Activated effector memory CD4-positive, alpha-beta T cell treated with anti-CD3 and anti-CD28 coated beads, Interleukin-2, amount 50 U/mL, for 16 hours (primary cell): ENCODE data around the gene SIPA1L3.

Experiments
- DNase-seq: peaks from one replicate; pipeline ENCODE4 v3.0.0-alpha.2; 2020

SIPA1L3 gene

DNA sequence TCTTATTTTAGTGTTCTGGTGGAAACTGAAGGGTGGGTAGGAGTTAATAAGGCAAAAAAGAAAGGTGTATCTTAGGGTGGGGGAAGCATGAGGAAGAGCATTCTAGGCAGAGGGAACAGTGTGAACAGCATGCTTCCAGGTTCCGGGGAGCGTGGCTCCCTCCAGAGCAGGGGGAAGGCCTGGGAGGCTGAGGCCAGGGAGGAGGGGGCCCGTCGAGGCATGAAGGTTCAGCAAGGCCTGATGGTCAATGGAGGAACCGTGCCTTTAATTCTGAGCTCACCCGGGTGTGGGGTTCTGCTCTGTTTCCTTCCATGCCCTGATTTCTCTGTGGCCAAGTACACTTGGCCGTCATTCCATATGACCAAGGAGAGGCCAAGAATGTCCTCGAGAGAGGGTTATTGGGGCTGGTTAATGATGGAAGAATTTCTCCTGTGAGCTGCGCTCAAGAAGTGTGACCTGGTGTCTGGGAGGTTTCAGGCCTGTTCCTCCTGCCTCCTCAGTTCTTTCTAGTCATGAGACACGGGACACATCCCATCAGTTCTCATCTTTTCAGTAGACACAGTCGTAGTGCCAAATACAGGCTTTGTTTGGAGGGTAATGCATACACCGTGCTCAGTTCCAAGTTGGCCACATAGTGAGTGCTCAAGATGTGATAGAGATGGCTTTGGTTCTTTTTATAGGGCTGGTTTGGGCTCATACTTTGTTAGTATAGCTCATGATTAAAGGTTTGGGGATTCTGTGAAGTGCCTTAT is 73.6 kb downstream of the SIPA1L3 start:
- peak; percentile 27 for DNase-seq

GRCh38 chr19:37981785-37982475 is 74.9 kb downstream of the SIPA1L3 start:
- DNase-seq: peak; percentile 28

GRCh38 chr19:37982655-37983054 is 75.6 kb downstream of the SIPA1L3 start:
- DNase-seq: peak; percentile 38

DNA sequence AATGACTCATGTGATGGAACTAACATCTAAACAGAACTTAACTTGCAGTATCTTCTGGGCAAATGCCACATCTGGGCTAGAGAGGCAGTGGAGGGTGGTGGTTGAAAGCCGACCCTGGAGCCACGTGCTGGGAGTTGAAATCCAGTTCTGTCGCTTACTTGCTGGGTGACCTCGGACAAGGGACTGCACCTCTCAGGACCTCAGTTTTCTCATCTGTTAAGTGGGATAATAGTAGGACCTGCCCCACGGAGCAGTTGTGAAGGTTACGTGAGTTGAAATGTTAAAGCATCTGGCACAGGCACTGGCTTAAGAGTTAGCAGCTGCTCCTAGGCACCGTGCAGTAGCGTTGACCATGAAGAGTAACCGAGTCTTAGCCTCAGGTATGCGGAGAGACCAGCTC is 76.1 kb downstream of the SIPA1L3 start:
- DNase-seq: peak; percentile 34

DNA sequence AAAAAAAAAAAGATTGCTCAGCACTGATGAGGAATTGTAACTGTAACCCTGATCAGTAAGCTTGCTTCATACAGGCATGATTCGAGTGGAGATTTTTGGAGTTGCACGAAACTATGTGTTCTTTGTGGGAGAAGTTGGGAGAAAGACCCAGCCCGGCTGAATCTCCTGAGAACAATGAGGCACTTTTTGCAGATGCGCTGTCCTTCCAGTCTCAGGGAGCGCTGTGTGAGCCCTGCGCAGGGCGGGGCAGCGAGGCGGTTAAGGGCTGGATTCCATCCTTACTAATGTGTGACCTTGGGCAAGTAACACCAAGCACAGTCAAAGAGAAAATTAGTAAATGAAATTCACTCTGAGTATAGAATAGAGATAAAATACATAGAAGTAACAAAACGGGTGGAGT is 76.9 kb downstream of the SIPA1L3 start:
- DNase-seq: peak; percentile 33

DNA sequence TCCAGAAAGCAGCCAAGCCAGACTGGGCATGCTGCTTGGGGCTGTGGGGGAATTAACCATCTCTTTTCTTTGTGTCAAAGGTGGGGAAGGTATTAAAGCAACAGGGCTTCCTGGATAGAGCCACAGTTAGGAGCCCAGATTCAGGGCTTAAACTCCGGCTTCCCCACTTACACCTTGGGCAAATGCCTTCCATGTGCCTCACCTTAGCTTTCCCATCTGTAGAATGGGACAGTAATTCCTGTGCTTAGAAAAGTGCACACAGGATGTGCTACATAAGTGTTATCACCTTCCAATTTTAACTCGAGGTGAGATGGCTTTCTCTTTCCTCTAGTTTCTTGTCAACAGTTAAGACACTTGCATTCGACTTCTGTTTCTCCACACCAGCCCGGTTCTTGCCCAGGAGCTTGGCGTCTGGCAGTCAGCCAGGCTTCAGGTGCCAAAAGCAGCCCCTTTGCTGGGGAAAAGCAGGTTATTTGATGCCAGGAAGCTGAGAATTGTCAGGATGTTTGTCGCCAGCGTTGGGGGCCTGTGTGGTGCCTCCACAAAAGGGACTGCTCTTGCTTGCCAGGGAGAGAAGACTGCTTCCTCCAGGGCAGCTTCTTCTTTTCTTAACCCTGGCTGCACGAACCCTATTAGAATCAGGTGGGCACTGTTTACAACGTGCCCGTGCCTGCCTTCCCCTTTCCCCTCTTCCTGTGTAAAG is 79.2 kb downstream of the SIPA1L3 start:
- no peak for DNase-seq

DNA sequence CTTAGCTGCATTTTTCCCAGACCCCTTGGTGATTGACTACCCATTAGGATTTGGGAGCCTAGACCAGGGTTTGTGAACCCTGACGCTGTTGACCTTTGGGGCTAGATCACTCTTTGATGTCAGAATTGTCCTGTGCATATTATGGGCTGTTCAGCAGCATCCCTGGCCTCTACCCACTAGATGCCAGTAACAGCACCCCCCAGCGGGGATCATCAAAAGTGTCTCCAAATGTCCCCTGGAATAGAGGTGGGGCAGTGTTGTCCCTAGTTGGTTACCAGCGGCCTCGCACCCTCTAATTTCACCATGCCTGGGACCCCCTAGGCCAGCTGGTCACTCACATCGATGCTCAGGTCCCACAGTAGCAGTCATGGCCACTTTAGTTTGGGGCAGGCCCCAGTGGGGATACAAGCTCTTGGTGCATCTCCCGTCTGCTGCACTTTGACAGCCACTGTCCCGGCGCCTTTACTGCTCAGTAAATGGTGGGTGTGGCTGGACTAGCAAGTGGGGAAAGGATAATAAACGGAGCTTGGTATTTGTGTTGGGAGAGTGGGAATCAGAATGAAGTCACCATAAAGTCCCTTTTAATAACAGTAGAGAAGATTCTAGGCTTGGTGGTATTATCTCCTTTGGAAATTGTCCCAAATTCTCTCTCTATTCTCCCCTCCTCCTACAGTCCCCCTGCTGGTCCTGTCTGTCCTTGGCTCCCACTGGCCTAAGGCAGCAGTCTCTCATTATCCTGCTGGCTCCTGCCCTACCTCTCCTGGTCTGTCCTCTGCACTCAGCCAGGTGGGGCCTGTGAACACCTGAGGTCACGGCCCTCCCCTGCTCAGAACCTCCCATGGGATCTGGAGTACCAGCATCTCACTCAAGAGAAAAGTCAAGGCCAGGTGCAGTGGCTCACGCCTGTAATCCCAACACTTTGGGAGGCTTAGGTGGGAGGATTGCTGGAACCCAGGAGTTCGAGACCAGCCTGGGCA is 80.6 kb downstream of the SIPA1L3 start:
- no peak for DNase-seq

- no peak for DNase-seq
Observed at GRCh38 chr19:37988758-37989635, 82.0 kb downstream of the SIPA1L3 start.

DNA sequence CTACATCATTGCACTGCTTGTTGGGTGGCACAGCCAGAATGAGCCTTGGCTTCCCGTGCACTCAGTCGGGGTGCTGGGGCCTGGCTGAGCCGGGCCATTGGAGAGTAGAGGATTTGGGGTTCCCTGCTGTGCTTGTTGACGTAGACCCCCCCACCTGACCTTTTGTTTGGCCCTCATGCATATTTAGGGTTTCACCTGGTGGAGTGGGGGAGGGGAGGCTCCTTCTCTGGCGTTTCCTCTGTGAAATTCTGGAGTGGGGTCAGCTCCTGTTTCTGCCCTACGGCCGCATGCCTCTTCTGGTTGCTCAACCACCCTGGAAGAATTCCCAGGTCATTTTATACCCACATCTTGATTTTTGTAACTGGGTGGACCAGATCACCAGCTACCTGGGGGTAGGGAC is 82.8 kb downstream of the SIPA1L3 start:
- no peak for DNase-seq

GRCh38 chr19:37990362-37990761 is 83.4 kb downstream of the SIPA1L3 start:
- DNase-seq: no peak

- no peak for DNase-seq
Observed at GRCh38 chr19:37991176-37991835, 84.3 kb downstream of the SIPA1L3 start.

DNA sequence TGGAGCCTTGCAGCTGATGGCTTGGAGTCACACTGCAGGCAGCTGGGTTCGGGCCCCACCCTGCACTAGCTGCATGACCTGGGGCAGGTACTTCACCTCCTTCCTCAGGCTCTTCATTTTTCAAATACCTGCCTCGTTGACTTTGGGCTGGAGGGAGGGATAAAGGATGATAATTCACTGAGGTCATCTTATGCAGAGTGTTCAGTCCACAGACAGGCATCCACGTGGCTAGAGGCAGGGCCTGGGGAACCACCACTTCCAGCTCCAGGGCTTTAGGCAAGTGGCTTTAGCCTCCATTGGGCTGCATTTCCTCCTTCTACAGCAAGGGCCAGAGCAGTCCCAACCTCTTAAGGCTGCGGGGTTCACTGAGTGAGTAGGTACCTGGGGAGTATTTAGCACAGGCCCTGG is 84.8 kb downstream of the SIPA1L3 start:
- DNase-seq: no peak

DNA sequence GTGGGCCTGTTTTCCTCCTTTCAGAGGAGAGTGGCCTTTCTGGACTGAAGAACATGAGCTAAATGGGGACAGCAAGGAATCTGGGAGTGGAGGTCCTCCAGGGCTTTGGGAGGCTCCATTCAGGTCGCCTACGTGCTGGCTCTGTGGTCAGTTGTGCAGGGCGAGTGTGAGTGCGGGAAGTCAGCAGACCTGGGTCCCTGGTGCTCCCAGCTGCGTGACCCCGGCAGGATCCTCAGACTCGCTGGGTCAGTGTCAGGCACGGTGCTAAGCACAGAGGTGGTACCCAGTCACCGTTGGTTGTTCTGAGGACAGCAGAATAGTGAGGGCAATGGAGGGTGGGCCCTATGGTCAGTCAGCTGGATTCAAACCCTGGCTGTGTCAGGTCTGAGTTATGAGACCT is 85.8 kb downstream of the SIPA1L3 start:
- DNase-seq: no peak

- no peak for DNase-seq
Observed at GRCh38 chr19:37994823-37995130, 87.8 kb downstream of the SIPA1L3 start.

- DNase-seq: no peak
Observed at GRCh38 chr19:37995346-37995745, 88.3 kb downstream of the SIPA1L3 start.

DNA sequence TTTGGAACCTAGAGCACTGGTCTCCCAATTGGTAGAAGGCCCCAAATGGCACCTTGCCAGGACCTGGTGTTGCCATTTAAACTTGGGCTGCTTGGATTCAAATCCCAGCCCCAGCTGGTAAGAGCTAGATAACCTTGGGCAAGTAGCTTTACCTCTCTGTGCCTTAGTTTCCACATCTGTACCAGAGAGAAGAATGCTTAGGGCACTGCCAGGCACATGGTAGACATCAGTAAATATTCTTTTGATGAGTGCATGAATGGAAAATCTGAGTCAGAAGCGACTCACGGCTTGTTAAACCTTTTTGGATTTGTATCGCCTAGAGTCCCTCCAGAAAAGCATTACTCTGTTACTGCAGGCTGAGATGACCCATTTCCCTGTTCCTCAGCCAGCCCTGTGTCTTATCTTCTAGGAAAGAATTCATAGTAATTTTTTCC is 90.9 kb downstream of the SIPA1L3 start:
- no peak for DNase-seq

DNA sequence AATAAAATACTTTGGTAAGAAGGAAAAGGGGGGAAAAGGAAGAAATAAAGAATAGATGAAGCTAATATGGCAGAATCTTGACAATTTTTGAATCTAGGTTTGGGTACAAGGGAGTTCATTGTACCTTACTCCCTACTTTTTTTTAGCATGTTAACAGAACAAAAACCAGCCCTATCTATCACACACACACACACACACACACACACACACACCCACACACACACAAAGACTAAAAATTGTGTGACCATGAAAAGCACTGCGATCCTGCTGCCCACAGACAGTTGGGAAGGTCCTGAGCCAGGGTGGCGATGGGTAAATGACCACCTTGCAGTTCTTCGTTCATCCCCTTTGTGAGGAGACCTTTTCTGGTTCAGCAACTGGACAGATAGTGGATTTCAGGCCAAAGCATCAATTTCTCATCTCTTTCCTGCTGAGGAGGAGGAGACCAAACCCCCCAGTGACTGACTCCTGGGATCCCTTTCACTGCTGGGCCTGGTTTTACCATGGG is 91.8 kb downstream of the SIPA1L3 start:
- DNase-seq: no peak

DNA sequence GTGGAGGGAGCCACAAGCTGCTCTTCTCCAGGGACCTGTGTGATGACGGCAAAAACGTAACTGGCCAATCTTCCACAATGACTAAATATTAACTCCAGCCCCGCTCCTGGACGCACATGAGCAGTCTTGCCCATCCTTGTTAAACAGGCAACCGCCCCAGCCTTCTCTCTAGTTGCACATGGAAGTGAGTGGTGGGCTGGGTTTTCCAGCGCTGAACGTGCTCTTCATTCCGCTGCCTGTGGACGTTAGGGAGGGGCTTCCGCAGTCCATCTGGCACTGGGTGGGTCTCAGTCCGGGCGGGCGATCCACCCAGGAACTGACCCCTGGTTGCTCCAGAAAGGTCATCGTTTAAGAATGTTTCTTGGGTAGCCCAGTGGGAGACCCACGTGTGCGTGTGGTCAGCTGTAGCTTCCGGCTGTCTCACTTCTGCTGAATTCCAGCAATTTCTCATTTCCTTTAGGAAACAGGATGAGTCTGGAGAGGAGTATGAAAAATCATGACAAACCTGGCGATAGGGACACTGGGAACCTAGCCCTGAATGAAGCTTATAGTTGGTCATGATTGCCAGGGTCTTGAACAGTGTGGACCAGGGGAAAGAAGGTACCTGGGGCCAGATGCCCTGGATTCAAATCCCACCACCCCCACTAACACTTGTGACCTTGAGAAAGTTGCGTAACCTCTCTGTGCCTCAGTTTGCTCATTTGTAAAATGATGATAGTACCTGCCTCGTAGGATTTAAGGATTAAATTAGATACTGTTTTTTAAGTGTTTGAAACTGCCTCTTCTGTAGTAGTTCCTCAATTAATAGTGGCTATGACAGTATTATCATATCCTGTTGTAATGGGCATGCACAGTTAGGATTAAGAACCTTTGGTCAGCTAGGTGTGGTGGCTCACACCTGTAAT is 92.6 kb downstream of the SIPA1L3 start:
- no peak for DNase-seq

DNA sequence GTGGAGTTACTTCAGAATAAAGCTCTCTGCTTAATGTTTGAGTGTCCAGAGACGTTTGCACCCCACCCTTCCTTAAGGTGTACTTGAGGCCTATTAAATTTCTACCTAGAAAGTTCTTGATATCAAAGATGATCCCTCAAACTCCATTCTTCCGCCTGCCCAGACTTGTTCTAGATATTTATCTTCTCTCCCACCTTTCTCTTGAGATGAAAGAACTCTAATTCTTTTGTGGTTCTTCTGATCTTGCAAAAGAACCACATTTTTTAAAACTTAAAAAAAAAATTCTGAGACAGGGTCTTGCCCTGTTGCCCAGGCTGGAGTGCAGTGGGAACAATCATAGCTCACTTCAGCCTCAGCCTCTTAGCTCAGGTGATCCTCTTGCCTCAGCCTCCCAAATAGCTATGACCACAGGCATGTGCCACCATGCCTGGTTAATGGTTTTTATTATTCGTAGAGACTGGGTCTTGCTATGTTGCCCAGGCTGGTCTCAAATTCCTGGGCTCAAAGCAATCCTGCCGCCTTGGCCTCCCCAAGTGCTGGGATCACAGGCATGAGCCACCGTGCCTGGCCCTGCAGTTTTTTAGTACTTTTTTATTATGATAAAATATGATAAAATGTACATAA is 94.3 kb downstream of the SIPA1L3 start:
- no peak for DNase-seq
